ENCODE data around the gene MEPCE.

GRCh38 chr7:100389437-100390088 is 40.1 kb upstream of the MEPCE start:
- TF ChIP-seq CTCF (IDR thresholded peaks at IDR 0.05) = no peak
- TF ChIP-seq POLR2A (IDR thresholded peaks at IDR 0.05) = no peak
- no peak for TF ChIP-seq EP300 (IDR thresholded peaks at IDR 0.05)
